Measurements from ENCODE around the gene TBC1D5. TPM values are rescaled to one million over a fixed set of nuclear protein-coding genes. Genes with fewer than 3 reads are reported as not detected.

The TBC1D5 gene
- total RNA-seq, 1 donor from 2014 or later, result 108 TPM

DNA sequence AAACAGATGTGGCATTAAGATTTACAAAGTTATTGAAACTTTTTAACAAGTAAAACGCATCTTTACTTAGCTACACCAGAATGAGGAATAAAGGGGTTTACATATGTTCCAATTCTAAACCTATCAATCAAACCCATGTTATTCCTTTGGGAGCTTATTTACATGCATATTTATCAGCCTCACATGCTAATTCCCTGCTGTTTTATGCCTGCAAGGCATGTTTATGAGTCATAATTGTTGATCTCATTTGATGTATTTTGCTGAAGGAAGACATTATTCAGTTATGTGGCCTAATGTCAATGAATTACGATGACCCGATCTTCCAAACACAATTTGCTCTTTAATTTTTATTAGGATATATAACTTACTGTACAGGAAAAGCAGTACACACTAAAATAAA lies 272.9 kb downstream of the TBC1D5 start:
- no peaks in the 10 kb centered on the region for H3K9me3 Mint-ChIP-seq
- no peak for DNase-seq (ENCODE audit: low spot score)
- H3K9ac ChIP-seq, result no peak overlapping the region
- no peaks in the 10 kb centered on the region for H3K36me3 ChIP-seq
- no peaks in the 10 kb centered on the region for H3K27me3 Mint-ChIP-seq (ENCODE audit: insufficient read depth, low read depth)
- H3K79me2 ChIP-seq (ENCODE audit: low read depth), result no peaks in the 10 kb centered on the region
- no peak overlapping the region for H3K27ac Mint-ChIP-seq
- H4K20me1 ChIP-seq (ENCODE audit: low read depth), result no peaks in the 10 kb centered on the region
- H2AFZ ChIP-seq (replicated peaks), result no peak overlapping the region
- H3K4me1 ChIP-seq, result no peaks in the 10 kb centered on the region
- H3K9me3 ChIP-seq (ENCODE audit: low read depth), result no peaks in the 10 kb centered on the region
- no peak overlapping the region for H3K27ac ChIP-seq
- H3K36me3 Mint-ChIP-seq, result no peaks in the 10 kb centered on the region
- H3K4me1 Mint-ChIP-seq, result no peaks in the 10 kb centered on the region
- no peak overlapping the region for H3K4me3 Mint-ChIP-seq
- no peak overlapping the region for H3K4me3 ChIP-seq
- H3F3A ChIP-seq (ENCODE audit: low read depth), result no peaks in the 10 kb centered on the region
- no peak overlapping the region for H3K4me2 ChIP-seq
- TF ChIP-seq EZH2 (IDR thresholded peaks at IDR 0.05) (no peak), EZH2phosphoT487 (IDR thresholded peaks at IDR 0.05) (no peak)
- TF ChIP-seq, protein P1, sequence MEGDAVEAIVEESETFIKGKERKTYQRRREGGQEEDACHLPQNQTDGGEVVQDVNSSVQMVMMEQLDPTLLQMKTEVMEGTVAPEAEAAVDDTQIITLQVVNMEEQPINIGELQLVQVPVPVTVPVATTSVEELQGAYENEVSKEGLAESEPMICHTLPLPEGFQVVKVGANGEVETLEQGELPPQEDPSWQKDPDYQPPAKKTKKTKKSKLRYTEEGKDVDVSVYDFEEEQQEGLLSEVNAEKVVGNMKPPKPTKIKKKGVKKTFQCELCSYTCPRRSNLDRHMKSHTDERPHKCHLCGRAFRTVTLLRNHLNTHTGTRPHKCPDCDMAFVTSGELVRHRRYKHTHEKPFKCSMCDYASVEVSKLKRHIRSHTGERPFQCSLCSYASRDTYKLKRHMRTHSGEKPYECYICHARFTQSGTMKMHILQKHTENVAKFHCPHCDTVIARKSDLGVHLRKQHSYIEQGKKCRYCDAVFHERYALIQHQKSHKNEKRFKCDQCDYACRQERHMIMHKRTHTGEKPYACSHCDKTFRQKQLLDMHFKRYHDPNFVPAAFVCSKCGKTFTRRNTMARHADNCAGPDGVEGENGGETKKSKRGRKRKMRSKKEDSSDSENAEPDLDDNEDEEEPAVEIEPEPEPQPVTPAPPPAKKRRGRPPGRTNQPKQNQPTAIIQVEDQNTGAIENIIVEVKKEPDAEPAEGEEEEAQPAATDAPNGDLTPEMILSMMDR (IDR thresholded peaks at IDR 0.05), result no peak
- no peaks in the 10 kb centered on the region for H3K27me3 ChIP-seq

DNA sequence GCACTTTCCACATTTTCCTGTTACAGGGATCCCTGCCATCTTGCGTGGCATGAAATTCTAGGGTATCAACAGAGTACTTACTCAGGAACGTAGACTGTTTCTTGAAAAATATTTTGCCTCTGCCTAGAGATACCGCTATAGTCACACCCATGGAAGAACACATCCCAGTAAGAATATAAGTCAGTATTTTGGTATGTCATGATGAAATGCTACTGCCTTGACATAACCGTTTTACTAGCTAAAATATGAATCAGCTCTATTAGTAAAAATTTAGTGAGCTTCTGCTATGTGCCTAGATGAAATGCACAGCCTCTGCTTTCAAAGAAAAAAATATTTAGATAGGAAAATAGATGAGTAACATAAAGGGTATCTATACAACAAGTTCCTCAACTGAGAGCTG lies 276.4 kb downstream of the TBC1D5 start:
- no peak overlapping the region for H3K9ac ChIP-seq
- H3K4me1 ChIP-seq, result no peaks in the 10 kb centered on the region
- H3K27me3 Mint-ChIP-seq (ENCODE audit: insufficient read depth, low read depth), result no peaks in the 10 kb centered on the region
- no peaks in the 10 kb centered on the region for H3K27me3 ChIP-seq
- no peak for DNase-seq (ENCODE audit: low spot score)
- no peaks in the 10 kb centered on the region for H4K20me1 ChIP-seq (ENCODE audit: low read depth)
- no peaks in the 10 kb centered on the region for H3K79me2 ChIP-seq (ENCODE audit: low read depth)
- H3K36me3 ChIP-seq, result no peaks in the 10 kb centered on the region
- no peak overlapping the region for H2AFZ ChIP-seq (replicated peaks)
- H3K4me1 Mint-ChIP-seq, result no peaks in the 10 kb centered on the region
- H3K4me3 Mint-ChIP-seq, result no peak overlapping the region
- TF ChIP-seq, protein P1 (IDR thresholded peaks at IDR 0.05), result no peak
- TF ChIP-seq EZH2 (IDR thresholded peaks at IDR 0.05), result no peak
- no peak for TF ChIP-seq EZH2phosphoT487 (IDR thresholded peaks at IDR 0.05)
- H3K4me2 ChIP-seq, result no peak overlapping the region
- H3K4me3 ChIP-seq, result no peak overlapping the region
- H3K9me3 Mint-ChIP-seq, result no peaks in the 10 kb centered on the region
- no peaks in the 10 kb centered on the region for H3F3A ChIP-seq (ENCODE audit: low read depth)
- no peak overlapping the region for H3K27ac ChIP-seq
- no peaks in the 10 kb centered on the region for H3K36me3 Mint-ChIP-seq
- H3K27ac Mint-ChIP-seq, result no peak overlapping the region
- H3K9me3 ChIP-seq (ENCODE audit: low read depth), result no peaks in the 10 kb centered on the region

DNA sequence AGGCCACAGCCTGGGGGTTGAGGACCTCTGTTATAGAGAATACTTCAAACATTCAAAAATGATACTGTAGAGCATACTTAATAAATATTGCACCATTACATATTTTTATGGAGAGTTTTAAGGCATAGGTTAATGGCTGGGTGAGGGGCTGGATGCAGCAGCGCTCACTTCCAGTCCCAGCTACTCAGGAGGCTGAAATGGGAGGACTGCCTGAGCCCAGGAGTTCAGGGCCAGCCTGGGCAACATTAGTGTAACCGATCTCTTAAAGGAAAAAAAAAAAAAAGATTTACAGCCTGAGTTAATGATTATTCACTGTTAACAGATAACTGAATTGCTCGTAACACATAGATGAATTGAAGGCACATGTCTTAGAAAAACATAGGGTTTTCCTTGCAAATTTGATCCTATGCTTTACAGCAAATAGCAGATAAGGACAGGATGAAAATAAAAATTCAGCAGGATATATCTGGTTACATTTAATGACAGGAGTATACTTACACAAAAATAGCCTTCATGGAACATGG lies 282.9 kb downstream of the TBC1D5 start:
- no peaks in the 10 kb centered on the region for H3K79me2 ChIP-seq (ENCODE audit: low read depth)
- H3K36me3 ChIP-seq, result no peaks in the 10 kb centered on the region
- H3K4me1 ChIP-seq, result no peaks in the 10 kb centered on the region
- no peaks in the 10 kb centered on the region for H3K4me1 Mint-ChIP-seq
- H3K27ac Mint-ChIP-seq, result no peak overlapping the region
- no peak overlapping the region for H2AFZ ChIP-seq (replicated peaks)
- DNase-seq (ENCODE audit: low spot score), result no peak
- no peak overlapping the region for H3K4me2 ChIP-seq
- no peaks in the 10 kb centered on the region for H3K27me3 ChIP-seq
- H3K4me3 Mint-ChIP-seq, result no peak overlapping the region
- H3K4me3 ChIP-seq, result no peak overlapping the region
- no peak overlapping the region for H3K9ac ChIP-seq
- H3F3A ChIP-seq (ENCODE audit: low read depth), result no peaks in the 10 kb centered on the region
- peaks cover 4% of the 10 kb centered on the region for H3K36me3 Mint-ChIP-seq
- H3K27ac ChIP-seq, result no peak overlapping the region
- H3K27me3 Mint-ChIP-seq (ENCODE audit: insufficient read depth, low read depth), result no peaks in the 10 kb centered on the region
- H3K9me3 ChIP-seq (ENCODE audit: low read depth), result no peaks in the 10 kb centered on the region
- H3K9me3 Mint-ChIP-seq, result peaks cover 2% of the 10 kb centered on the region
- no peaks in the 10 kb centered on the region for H4K20me1 ChIP-seq (ENCODE audit: low read depth)
- TF ChIP-seq, protein P1 (IDR thresholded peaks at IDR 0.05), result no peak
- no peak for TF ChIP-seq EZH2 (IDR thresholded peaks at IDR 0.05)
- no peak for TF ChIP-seq EZH2phosphoT487 (IDR thresholded peaks at IDR 0.05)

All from neural progenitor cell (in vitro differentiated cells).